Activated CD4-positive, alpha-beta memory T cell treated with anti-CD3 and anti-CD28 coated beads for 36 hours (primary cell): ENCODE results near the gene RIMKLA. TPM values are rescaled to one million over a fixed set of nuclear protein-coding genes. Genes with fewer than 3 reads are reported as not detected.

Experiments used
- CTCF ChIA-PET: fragments of 350-600 bp; sonication (Branson Sonifier 250); formaldehyde crosslinking; loops from one replicate; lab custom pipeline; 2021; ENCODE audit warnings: antibody characterized with exemption, inconsistent platforms; lab: Charles Lee
- POLR2A ChIA-PET: fragments of 350-600 bp; sonication (Branson Sonifier 250); formaldehyde crosslinking; loops from one replicate; lab custom pipeline; 2021; ENCODE audit warnings: antibody characterized with exemption; lab: Charles Lee
- DNase-seq: peaks from one replicate; pipeline ENCODE4 v3.0.0-alpha.2; 2020
- H3K27ac Mint-ChIP-seq: one replicate; pipeline ENCODE4 v1.8.0; 2021; ENCODE audit warnings: mixed read lengths
- H3K27me3 Mint-ChIP-seq: one replicate; pipeline ENCODE4 v1.8.0; 2021; ENCODE audit warnings: mixed read lengths
- H3K36me3 Mint-ChIP-seq: one replicate; pipeline ENCODE4 v1.8.0; 2021; ENCODE audit warnings: mixed read lengths
- H3K4me1 Mint-ChIP-seq: one replicate; pipeline ENCODE4 v1.8.0; 2021; ENCODE audit warnings: low read depth, mixed read lengths
- H3K4me3 Mint-ChIP-seq: one replicate; pipeline ENCODE4 v1.8.0; 2021; ENCODE audit warnings: mild to moderate bottlenecking, mixed read lengths
- H3K9me3 Mint-ChIP-seq: one replicate; pipeline ENCODE4 v1.8.0; 2021; ENCODE audit warnings: mixed read lengths
- intact Hi-C: fragments of 100-400 bp; cut with micrococcal nuclease; formaldehyde crosslinking; loops from one replicate; pipeline ENCODE4 v1.15.1; 2023
- total RNA-seq, 2 experiments: library from RNA; stranded (reverse); gene quantifications; one replicate each; pipeline ENCODE4 v1.2.3, GENCODE V29; 2021

Gene RIMKLA
- total RNA-seq, 2 experiments from 2014 or later = 3.0 to 3.2 TPM

GRCh38 chr1:42434340-42434739 lies 53.7 kb downstream of the RIMKLA start:
- Mint-ChIP-seq H3K9me3 (no peaks in the 10 kb centered on the region), H3K27ac (no peak overlapping the region)
- DNase-seq = no peak

GRCh38 chr1:42439940-42440339 lies 59.3 kb downstream of the RIMKLA start:
- POLR2A ChIA-PET = no interaction called here
- CTCF ChIA-PET = no interaction called here
- H3K4me3 Mint-ChIP-seq = no peak overlapping the region
- no peaks in the 10 kb centered on the region for H3K27me3 Mint-ChIP-seq
- H3K9me3 Mint-ChIP-seq = no peaks in the 10 kb centered on the region
- no peaks in the 10 kb centered on the region for H3K36me3 Mint-ChIP-seq
- H3K27ac Mint-ChIP-seq = no peak overlapping the region
- no peaks in the 10 kb centered on the region for H3K4me1 Mint-ChIP-seq
- intact Hi-C loops = no loop called here
- DNase-seq = no peak

More at GRCh38 chr1:42434340-42434739, 53.7 kb downstream of the RIMKLA start:
- Mint-ChIP-seq H3K36me3 (no peaks in the 10 kb centered on the region), H3K27me3 (no peaks in the 10 kb centered on the region), H3K4me1 (no peaks in the 10 kb centered on the region), H3K4me3 (no peak overlapping the region)
- ChIA-PET POLR2A (no interaction called here), CTCF (no interaction called here)
- intact Hi-C loops = no loop called here

- Mint-ChIP-seq H3K27ac (no peak overlapping the region), H3K4me3 (no peak overlapping the region), H3K9me3 (no peaks in the 10 kb centered on the region), H3K4me1 (no peaks in the 10 kb centered on the region), H3K36me3 (no peaks in the 10 kb centered on the region), H3K27me3 (no peaks in the 10 kb centered on the region)
- CTCF ChIA-PET = no interaction called here
- intact Hi-C loops = no loop called here
- no peak for DNase-seq
- POLR2A ChIA-PET = no interaction called here
Measured at GRCh38 chr1:42442662-42443061, 62.1 kb downstream of the RIMKLA start.

- Mint-ChIP-seq H3K27me3 (no peaks in the 10 kb centered on the region), H3K9me3 (no peaks in the 10 kb centered on the region), H3K4me1 (no peaks in the 10 kb centered on the region), H3K27ac (no peak overlapping the region), H3K4me3 (no peak overlapping the region), H3K36me3 (no peaks in the 10 kb centered on the region)
- POLR2A ChIA-PET = no interaction called here
- intact Hi-C loops = no loop called here
- DNase-seq = no peak
- CTCF ChIA-PET = no interaction called here
Measured at GRCh38 chr1:42449256-42449655, 68.7 kb downstream of the RIMKLA start.

GRCh38 chr1:42450061-42450460 lies 69.5 kb downstream of the RIMKLA start:
- no peak overlapping the region for H3K4me3 Mint-ChIP-seq
- no peaks in the 10 kb centered on the region for H3K9me3 Mint-ChIP-seq
- DNase-seq = no peak
- no peaks in the 10 kb centered on the region for H3K27me3 Mint-ChIP-seq
- H3K27ac Mint-ChIP-seq = no peak overlapping the region
- H3K36me3 Mint-ChIP-seq = no peaks in the 10 kb centered on the region
- intact Hi-C loops = no loop called here
- H3K4me1 Mint-ChIP-seq = no peaks in the 10 kb centered on the region
- ChIA-PET CTCF (interaction anchor here (0.7 kb wide), 1 partner anchor 128 kb away, joined by 3 read pairs; no protein-coding TSS in a partner anchor), POLR2A (no interaction called here)

GRCh38 chr1:42453386-42453785 lies 72.8 kb downstream of the RIMKLA start:
- Mint-ChIP-seq H3K4me3 (no peak overlapping the region), H3K36me3 (peaks cover 13% of the 10 kb centered on the region), H3K27ac (no peak overlapping the region), H3K27me3 (no peaks in the 10 kb centered on the region), H3K9me3 (no peaks in the 10 kb centered on the region), H3K4me1 (peaks cover 15% of the 10 kb centered on the region)
- intact Hi-C loops = no loop called here
- ChIA-PET POLR2A (no interaction called here), CTCF (no interaction called here)
- DNase-seq = no peak

- intact Hi-C loops = no loop called here
Measured at GRCh38 chr1:42454403-42454802, 73.8 kb downstream of the RIMKLA start.

GRCh38 chr1:42456010-42456753 lies 75.6 kb downstream of the RIMKLA start, which contains the start of the genes PPCS and ZMYND12:
TSS of gene PPCS (plus strand) at chr1:42456543. CDS start at chr1:42456566, 23 bp downstream.
TSS of gene ZMYND12 (minus strand) at chr1:42456022. CDS start at chr1:42455997, 25 bp downstream.
- intact Hi-C loops = loop anchor here (1.0 to 5.0 kb wide), 4 partner anchors 8 to 311 kb away; partner anchors contain the start of genes C1orf50, FOXJ3 and P3H1
- H3K4me1 Mint-ChIP-seq = peaks cover 23% of the 10 kb centered on the region
- H3K4me3 Mint-ChIP-seq = peak within 1 kb of the TSS; percentile 79
- H3K27ac Mint-ChIP-seq = peak within 1 kb of the TSS; percentile 91
- POLR2A ChIA-PET = interaction anchor here (0.9 kb wide), 1 partner anchor 118 kb away, joined by 3 read pairs; no protein-coding TSS in a partner anchor
- CTCF ChIA-PET = no interaction called here
- H3K36me3 Mint-ChIP-seq = peaks cover 24% of the 10 kb centered on the region
- no peaks in the 10 kb centered on the region for H3K9me3 Mint-ChIP-seq
- no peaks in the 10 kb centered on the region for H3K27me3 Mint-ChIP-seq
- DNase-seq = peak; percentile 95

More at GRCh38 chr1:42454403-42454802, 73.8 kb downstream of the RIMKLA start:
- H3K4me1 Mint-ChIP-seq = peaks cover 19% of the 10 kb centered on the region
- H3K36me3 Mint-ChIP-seq = peaks cover 20% of the 10 kb centered on the region
- H3K27ac Mint-ChIP-seq = no peak overlapping the region
- no peaks in the 10 kb centered on the region for H3K9me3 Mint-ChIP-seq
- POLR2A ChIA-PET = interaction anchor here (0.6 kb wide), 1 partner anchor 776 kb away, joined by 4 read pairs; no protein-coding TSS in a partner anchor
- CTCF ChIA-PET = no interaction called here
- DNase-seq = no peak
- no peak overlapping the region for H3K4me3 Mint-ChIP-seq
- no peaks in the 10 kb centered on the region for H3K27me3 Mint-ChIP-seq

GRCh38 chr1:42456754-42457089 lies 76.1 kb downstream of the RIMKLA start:
- Mint-ChIP-seq H3K27me3 (no peaks in the 10 kb centered on the region), H3K36me3 (peaks cover 24% of the 10 kb centered on the region), H3K27ac (peak overlapping the region; percentile 91), H3K4me1 (peaks cover 23% of the 10 kb centered on the region), H3K9me3 (no peaks in the 10 kb centered on the region), H3K4me3 (peak overlapping the region; percentile 79)
- POLR2A ChIA-PET = interaction anchor here (0.9 to 1.2 kb wide), 3 partner anchors 16 to 123 kb away, joined by 3 read pairs; no protein-coding TSS in a partner anchor
- CTCF ChIA-PET = interaction anchor here (0.6 to 0.8 kb wide), 2 partner anchors 118 to 193 kb away, joined by 3 read pairs; no protein-coding TSS in a partner anchor
- peak; percentile 72 for DNase-seq
- intact Hi-C loops = loop anchor here (1.0 to 5.0 kb wide), 4 partner anchors 8 to 311 kb away; partner anchors contain the start of genes C1orf50, FOXJ3 and P3H1

- no peak for DNase-seq
Measured at GRCh38 chr1:42461196-42461595, 80.6 kb downstream of the RIMKLA start.

GRCh38 chr1:42462828-42463763 lies 82.5 kb downstream of the RIMKLA start, which contains the start of gene CCDC30:
TSS of gene CCDC30 (plus strand) at chr1:42463286. CDS start at chr1:42480552, 17,266 bp downstream.
- CTCF ChIA-PET = interaction anchor here (0.8 to 1.5 kb wide), 2 partner anchors 290 to 598 kb away, joined by 3 to 6 read pairs; no protein-coding TSS in a partner anchor
- intact Hi-C loops = loop anchor here (2.0 kb wide), 1 partner anchor 196 kb away; the partner anchor contains the start of gene PPIH

More at GRCh38 chr1:42461196-42461595, 80.6 kb downstream of the RIMKLA start:
- Mint-ChIP-seq H3K4me1 (peaks cover 40% of the 10 kb centered on the region), H3K9me3 (no peaks in the 10 kb centered on the region), H3K27me3 (no peaks in the 10 kb centered on the region), H3K4me3 (no peak overlapping the region), H3K36me3 (peaks cover 24% of the 10 kb centered on the region), H3K27ac (no peak overlapping the region)
- POLR2A ChIA-PET = no interaction called here
- CTCF ChIA-PET = no interaction called here
- intact Hi-C loops = no loop called here

More at GRCh38 chr1:42462828-42463763, 82.5 kb downstream of the RIMKLA start, which contains the start of gene CCDC30:
- peak within 1 kb of the TSS; percentile 73 for H3K27ac Mint-ChIP-seq
- peaks cover 31% of the 10 kb centered on the region for H3K4me1 Mint-ChIP-seq
- no peaks in the 10 kb centered on the region for H3K27me3 Mint-ChIP-seq
- peak within 1 kb of the TSS; percentile 79 for H3K4me3 Mint-ChIP-seq
- no peaks in the 10 kb centered on the region for H3K9me3 Mint-ChIP-seq
- POLR2A ChIA-PET = interaction anchor here (0.8 to 1.2 kb wide), 4 partner anchors 11 to 350 kb away, joined by 3 to 4 read pairs (median 3); partner anchors contain the start of genes C1orf50, P3H1 and PPIH
- peaks cover 13% of the 10 kb centered on the region for H3K36me3 Mint-ChIP-seq
- peak; percentile 98 for DNase-seq
